GM18867 (cell line): Measurements from ENCODE around the gene CKMT2.

ENCODE experiments used
- ATAC-seq: cut with Tn5 transposase; IDR thresholded peaks from one replicate; pipeline ENCODE4 v1.9.1; 2021; ENCODE audit warnings: mild to moderate bottlenecking, moderate library complexity; ENCODE audit not compliant: unreplicated experiment

CKMT2 gene

DNA sequence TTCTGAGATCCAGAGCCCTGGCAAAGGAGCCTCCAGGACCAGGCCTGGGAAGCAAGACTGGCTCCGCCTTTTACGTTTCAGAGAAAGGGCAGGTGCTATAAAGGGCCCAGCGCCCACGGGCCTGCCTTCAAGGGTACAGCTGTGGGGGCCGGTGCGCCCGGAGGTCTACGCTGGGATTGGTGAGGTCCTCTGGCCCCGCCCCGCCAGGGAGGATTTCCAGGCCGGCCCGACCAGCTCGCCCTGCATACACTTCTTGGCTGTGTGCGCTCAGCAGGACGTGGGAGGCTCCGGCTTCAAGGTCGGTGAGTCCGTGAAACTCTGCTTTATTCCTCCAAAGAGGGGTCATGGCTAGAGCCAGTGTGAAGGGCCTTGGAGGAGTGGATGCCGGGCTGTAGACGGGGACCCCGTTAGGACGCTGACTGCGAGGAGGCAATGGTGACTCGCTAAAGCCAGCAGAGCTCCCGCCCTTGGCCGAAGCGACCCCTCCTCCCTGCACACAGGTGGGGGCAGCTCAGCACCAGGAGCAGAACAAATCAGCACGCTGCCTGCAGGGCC is at the start of gene CKMT2:
TSS of gene CKMT2 (plus strand) at position 243 of the 555 bp plus-strand sequence. CDS start 17,811 bp downstream, outside the sequence.
- no peak for ATAC-seq

DNA sequence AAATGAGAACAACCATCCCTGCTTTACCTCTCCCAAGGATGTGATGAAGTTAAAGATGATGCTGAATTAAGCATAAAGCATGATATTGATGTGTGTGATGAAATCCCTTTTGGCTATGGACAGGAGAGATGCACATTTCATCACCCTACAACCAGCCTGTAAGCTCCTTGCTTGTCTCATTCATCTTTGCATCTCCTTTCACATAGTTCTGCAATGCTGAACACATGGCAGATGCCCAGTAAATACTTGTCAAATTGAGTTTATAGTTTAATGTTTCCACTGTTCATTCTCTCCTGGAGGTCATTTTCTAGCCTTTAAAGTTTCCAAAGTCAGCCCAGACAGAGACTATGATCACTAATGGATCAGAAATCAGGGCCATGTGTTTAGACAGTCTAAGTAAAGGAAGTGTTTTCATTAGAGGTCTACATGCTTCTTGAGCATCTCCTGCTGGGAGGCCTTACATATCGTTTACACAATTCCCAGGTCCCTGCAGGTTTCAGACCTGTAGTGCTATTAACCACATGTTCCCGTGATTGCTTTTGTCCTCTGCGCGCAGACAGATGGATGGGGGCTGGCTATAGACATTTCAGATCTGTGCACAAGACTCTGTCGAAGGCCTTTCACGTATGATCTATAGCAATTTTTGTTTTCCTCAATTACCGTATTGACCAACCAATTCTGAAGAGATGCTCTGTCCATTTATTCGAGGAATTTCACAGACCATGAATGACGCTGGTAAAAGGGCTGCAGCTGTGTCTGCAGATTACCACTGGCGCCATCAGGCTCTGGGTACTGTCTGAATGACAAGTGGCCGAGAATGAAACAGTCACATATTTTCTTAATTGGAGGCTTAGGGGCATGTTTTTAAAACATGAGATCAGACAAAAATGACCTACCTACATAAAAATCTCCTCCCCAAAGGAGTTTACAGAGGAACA is 49.0 kb upstream of the CKMT2 start:
- no peak for ATAC-seq

DNA sequence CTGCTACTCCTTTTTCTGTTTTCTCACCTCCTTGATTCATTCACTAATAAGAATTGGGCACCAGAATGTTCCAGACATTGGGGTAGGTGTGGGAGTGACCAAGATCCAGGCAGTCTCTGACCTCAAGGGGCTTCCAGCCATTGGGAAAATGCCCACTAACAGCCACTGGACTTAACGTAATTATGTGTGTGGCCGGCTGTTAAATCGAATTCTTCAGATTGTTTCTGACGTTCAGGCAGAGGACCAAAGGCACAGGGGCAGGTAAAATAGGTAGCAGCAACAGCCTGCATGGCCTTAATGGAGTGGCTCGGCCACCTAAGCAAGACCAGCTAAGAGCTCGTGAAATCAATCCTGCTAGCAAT is 48.4 kb upstream of the CKMT2 start:
- no peak for ATAC-seq

DNA sequence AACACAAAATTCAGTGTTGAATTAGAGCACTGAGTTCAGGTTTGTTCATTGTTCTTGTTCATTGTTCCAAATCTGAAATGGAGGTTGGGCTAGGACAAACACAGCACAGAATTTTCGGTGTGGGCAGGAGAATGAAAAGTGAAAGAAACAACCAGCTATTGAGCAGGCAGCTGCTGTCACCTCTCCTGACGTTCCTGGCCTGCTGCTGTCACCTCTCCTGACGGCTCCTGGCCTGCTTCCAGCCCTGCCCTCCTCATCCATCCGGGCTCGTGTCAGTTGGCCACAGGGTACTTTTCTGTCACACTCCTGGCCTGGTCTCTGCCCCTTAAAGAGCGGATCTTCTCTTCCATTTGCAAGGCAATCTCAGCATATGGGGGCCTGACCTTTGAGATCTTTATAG is 45.2 kb upstream of the CKMT2 start:
- ATAC-seq = no peak

DNA sequence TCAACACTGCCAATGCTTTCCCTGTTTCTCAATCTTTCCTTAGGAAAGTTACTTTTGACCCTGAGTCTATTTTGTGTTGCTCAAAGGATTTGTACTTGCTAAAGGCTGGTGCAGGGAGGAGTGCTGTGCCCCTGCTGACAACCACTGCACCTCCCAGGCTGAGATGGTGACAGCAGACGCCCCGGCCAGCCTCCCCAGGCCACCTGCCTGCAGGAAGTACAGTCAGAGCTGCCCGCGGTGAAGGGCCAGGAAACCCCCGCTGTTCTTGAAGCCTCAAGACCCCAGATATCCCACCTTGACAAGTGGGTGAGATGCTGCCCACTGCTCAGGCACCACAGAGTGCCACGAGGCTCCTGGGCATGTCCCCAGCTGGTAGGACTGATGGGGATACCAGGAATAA is 44.2 kb upstream of the CKMT2 start:
- ATAC-seq = no peak

DNA sequence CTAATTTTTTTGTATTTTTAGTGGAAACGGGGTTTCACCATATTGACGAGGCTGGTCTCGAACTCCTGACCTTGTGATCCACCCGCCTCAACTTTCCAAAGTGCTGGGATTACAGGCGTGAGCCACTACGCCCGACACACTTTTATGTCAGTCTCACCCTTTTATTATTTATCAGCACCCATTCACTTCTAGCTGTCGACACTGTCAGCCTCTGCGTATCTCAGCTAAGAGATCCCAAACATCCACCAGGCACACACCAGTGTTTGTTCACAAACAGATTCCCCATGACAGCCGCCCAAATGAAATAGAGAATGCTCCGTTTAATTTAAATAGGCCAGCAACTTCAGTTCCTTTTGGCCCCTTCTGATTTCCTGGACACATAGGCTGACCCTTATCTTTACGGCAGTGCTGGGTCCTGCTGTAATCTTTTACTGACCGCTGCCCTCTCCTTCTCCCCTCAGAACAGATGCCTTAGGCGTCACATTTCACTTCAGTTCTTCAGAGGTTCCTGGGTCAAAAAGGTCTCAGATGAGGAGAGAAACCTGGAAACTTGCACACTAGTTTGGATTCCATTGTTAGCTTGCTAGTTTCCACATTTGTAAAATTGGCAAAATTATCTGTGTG is 43.1 kb upstream of the CKMT2 start:
- no peak for ATAC-seq

DNA sequence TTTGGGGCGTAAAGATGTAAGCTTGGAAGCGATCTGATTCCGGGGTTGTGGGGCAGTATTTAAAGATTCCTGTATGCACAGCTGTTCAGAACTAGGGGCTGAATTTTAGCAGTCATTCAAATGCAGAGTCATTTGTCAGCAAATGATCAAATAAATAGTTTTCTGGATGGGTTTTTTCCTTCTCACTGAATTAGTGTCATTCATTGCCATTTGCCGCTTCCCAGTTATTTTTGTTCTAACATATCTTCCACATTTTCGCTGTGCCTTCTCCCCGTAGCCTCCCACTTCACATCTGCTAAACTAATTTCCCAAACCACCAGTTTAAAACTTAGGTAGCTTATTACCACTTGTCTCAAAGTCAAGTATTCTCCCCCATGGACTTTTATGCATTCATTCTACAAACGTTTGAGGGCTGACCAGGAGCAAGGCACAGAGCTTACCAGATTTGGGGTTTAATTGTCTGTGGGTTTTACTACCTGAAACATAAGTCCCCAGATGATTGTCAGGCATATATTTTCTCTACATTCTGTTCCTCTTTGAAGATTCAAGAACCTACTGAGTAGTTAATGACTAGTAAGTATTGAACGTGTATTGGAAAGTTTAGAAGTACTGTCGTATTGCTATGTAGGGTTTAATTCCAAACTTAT is 41.3 kb upstream of the CKMT2 start:
- ATAC-seq = no peak

DNA sequence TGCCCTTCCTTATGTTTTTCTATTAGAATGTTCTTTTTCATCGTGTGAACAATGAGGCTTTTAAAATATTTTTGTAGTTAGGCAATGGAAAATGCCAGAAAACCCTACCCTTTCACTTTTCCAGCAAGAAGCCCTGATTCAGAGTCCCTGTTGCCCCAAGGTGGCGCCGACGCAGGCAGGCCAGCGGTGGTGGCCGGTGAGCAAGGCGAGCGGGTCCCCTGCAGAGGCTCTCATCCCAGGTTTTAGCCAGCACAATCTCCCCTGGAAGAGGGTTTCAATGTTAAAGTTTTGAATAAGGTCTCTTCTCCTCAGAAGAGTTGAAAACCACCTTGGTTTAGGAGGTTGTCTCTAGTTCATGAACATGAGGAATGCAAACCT is 40.8 kb upstream of the CKMT2 start:
- ATAC-seq = no peak

DNA sequence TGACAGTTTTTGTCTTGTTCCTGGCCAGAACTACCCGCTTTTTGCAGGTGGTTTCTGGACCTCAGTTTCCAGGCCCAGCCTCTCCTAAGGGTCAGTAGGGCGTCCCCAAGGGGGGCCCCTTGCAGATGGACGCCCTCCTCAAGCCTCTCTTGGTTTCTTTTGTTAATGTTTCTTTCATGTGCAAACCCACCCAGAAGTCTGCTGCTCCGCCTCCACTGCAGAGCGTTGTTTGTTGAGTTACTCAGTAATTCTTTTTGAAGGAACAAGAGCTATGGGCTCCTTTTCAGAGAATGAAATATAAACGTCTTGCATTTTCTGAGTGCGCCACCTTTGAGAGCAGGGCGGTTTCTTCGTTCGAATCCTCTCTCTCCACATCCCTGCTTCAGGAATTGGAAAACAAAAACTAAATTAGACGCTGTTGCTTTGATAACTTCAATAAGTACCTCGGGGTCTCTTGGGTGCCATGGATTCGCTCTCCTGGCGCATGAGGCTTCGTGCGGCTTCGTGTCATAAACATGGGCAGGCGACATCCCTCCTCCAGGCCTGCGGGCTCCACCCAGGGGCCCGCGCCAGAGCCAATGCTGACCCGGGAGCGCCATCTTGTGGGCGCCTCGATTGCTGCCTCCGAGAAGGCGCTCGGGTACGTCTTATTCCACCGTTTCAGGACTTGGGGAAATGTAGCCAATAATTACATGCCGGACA is 38.3 kb upstream of the CKMT2 start:
- peak; percentile 96 for ATAC-seq

DNA sequence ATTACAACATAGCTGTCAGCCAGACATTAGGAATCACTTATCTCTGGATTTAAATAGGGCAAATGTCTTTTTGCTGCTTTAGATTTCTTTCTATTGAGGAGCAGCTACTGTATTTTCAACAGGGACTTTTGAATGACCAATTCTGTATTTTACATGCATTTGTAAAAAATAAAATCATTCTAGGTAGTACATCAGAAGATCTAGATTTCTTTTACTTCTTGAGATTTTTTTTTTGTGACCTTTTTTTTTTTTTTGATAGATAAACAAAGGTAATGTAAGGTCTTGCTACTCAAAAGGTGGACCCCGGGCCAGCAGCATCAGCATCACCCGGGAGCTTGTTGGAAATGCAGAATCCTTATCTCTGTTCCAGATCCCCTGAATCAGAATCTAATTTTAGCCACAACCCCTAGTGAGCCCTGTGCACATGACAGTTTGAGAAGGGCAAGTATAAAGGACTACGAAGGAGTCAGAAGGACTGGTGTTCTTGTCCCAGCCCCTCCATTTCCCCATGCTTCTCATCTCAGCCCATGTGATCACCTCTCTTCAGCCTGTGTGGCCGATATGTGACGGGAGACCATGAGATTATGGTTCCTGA is 37.7 kb upstream of the CKMT2 start:
- no peak for ATAC-seq

DNA sequence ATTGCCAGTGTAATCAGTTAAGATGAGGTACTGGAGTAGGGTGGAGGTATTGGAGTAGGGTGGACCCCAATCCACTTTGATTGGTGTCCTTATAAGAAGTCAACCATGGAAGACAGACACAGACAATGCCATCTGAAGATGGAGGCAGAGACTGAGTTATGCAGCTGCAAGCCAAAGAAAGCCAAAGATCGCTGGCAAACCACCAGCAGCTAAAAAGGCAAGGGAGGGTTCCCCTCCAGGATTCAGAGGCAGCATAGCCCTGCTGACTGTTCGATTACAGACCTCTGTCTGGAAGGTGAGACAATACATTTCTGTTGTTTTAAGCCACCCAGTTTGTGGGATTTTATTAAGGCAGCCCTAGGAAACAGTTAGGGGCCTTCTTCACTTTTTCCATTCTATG is 30.5 kb upstream of the CKMT2 start:
- ATAC-seq = no peak

DNA sequence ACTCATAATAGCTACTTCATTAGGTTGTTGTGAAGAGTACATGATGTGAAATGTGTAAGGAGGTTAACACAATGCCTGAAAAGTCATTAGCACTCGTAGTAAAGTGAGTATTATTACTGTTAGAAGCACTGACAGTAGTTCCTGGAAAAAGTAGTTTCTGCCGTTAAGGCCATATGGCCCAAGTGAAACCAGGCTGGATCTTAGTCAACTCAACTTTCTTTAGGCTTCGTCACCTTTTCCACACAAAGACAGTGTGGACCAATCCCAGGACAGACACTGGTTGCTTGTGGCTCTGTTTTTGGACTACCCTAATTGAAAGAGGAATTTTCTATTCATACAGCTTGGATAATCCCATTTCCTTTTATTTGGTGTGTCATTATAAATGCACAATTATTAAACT is 29.4 kb upstream of the CKMT2 start:
- no peak for ATAC-seq

DNA sequence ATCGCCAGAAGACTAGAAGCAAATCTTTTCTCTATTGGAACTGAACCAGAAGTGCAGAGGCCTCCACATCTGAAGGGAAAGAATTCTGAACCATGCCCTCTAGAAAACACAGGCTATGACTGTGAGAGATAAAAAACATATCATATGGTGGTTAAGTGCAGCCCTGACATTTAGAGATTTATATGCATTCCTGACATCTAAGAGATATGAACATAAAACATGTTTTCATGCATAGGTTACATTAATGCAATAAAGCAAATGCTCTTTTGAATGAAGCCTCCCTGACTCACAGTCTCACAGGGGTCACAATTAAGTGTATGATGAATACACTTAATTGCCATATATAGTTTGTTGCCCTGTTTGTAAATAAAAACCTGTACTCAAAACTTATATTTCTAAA is 28.9 kb upstream of the CKMT2 start:
- ATAC-seq = no peak

DNA sequence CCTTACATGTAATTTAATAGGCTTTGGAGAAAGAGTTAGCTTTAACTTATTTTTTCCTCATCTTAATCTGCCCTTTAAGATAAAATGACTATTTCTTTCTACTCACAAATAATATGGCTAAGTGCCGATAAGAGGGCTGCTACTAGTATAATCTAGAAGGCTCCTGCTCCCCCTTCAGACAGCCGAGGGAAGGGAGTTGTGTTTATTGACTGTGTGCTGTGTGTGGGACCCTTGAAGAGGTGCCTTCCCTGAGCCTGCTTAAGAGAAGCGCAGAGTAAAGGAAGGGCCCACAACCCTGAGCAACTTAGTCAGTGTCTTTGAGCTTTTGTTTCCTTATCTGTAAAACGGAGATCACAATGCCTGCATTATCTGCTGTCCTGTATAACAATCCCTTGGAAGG is 28.1 kb upstream of the CKMT2 start:
- ATAC-seq = no peak

DNA sequence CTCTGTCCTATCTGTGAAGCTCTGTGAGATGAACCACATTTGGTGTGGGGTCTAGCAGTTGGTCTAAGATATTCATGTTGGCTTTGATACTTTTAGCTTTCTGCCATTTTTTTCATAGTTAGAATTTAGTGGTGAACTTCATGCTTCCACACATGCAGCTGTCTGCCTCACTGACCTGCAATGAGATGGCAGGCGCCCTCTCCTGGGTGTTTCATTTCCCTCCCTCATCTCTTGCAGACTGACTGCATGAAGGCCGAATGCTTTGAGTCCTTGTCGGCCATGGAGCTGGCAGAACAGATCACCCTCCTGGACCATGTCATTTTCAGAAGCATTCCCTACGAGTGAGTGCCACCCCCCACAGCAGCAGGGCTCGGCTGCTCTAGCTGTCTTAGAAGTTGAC is 26.1 kb upstream of the CKMT2 start:
- no peak for ATAC-seq

DNA sequence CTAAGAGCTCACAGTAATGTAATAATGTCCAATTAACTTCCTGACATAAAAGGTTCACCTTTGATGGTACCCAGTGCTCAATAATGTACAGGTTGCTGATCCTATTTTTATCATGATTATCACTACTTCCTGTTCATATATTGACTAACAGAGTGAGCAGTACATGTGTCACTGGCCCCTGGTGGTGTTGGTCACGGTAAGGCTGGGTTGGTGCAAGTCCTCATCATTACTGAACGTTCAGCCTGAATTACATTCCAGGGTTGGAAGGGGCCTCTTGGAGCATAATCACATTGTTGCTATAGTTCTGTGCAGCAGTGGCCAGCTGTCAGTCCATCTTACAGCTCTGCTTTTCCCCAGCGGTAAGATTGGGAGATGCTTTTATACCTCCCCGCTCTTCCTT is 24.2 kb upstream of the CKMT2 start:
- no peak for ATAC-seq

DNA sequence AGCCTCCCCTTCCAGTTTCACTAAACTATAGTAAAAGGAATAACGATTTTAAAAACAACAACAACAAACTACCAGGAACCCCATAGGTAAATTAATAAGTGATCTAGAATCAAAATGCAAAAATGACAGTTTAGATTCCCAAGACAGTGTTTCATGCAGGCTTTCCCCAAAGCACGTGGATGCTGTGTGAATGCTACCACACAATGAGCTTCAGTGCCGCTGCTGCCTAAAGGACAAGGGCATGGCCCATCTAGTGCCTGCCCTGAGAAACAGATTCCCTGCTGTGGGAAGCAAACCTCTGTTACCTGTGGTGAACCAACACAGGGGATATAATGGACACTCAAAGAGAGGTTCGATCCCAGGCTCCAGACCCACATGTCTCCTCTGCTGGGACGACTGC is 23.7 kb upstream of the CKMT2 start:
- no peak for ATAC-seq

DNA sequence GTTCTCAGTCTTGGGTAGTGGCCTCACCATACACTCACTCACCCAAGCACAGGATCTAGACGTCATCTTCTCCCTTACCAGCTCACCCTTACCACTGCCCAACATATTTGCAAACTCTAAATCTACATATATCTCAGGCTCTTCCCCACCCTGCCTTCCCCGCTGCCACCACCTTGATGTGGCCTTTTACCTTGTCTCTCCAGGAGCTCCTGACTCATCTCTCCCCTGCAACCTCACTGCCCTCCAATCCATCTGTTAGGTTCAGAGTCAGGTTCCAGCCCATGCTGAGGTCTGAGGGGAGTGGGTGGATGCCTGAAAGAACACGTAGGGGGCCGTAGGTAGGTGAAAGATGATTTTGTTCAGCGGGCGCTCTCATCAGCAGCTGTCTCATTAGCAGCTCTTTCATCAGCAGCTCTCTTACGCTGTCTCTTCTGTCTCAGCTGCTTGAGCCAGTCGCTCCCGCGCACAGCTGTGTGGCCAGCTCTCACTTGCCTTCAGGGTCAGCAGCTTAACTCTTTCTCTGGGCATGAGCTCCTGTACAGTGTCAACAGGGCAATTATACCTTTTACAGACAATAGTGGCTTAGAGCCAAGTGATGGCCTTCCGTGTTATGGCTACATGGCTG is 23.1 kb upstream of the CKMT2 start:
- peak; percentile 31 for ATAC-seq

DNA sequence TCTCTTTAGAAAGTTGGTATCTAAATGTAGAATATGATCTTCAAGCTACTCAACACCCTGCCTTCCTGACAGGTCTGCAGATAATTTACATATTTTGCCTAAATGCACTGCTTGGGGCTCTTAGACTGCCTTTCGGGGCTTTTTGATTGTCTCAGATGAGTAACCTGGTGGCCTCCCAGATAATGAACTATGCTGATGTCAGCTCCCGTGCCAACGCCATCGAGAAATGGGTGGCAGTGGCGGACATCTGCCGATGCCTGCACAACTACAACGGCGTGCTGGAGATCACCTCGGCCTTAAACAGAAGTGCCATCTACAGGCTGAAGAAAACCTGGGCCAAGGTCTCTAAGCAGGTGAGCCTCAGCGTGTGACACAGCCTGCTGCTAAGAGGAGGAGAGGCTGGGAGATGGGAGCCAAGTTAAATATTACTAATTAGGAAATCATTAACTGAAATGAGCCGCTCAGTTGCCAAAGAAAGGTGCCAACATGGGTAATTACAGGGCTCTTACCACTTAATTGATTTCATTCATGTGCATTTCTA is 20.8 kb upstream of the CKMT2 start:
- peak; percentile 62 for ATAC-seq

DNA sequence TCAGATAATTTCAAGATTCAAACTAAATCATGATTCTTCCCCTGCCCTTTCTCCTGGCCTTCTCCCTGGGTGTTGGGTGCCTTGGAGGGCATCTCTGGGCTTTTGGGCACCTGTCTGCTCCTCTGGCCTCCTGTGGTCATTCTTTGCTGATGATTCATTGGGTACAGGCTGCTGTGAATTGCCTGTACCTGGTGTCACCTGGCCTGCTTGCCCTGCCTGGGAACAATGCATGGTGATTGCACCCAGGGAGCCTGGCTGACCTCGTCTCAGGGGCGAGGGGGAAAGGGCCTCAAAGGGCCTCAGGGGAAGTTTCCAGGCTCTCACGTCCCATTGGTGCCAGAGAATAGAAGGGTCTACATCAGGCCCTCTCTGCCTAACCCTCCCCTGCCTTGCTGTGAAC is 20.1 kb upstream of the CKMT2 start:
- no peak for ATAC-seq
